NCI-H2196 (cell line): ENCODE data around the gene SF3A2.
A peak's percentile ranks its signal among the peaks of the same experiment; 100 is the strongest.

Experiments
- DNase-seq: peaks from one replicate; lab custom pipeline; 2025; ENCODE audit not compliant: unreplicated experiment; lab: John Stamatoyannopoulos, UW

The SF3A2 gene

DNA sequence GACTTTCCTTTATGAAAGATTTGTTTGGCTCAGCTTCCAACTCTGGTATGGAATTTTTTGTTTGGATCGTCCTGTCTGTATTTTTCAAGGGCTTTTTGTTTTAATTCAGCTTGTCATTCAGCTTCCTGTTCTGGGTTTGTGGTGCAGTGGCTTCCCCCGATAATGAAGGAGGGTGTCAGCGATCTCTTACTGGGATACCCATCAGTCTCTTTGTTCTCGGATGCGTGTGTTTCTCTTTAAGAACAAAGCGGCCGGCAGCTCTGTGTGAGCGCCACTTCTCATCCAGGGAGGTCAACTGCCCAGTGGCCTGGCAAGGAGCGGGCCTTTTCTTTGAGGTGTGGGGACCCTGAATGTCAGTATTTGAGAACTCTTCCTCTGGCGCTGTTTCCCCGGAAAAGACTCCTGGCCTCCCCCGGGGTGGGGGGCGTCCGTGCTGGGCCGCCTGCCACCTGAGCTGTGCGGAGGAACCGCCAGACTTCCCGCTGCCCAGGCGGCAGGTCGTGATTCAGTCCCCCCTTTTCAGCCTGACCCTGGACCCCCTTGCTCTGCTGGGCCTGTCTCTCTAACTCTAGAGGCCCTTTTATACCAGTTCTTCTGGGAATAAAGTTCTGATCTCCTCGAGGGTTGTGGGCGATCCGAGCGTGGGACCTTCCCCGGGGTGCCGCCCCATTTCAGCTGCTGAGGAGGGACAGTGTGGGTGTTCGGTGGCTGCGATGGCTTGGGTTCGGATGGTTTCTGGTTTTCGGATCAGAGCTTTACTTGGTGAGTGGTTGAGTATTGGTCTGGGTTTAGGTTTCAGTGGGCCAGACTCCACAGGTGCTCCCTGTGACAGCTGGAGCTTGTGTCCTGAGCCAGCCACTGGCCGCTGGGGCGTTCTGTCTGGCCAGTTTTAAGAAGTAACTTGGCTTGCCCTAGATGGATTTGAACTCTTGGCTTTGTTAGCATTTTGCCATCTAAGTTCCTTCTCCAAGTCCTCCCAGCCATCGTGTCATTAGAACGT is 3.4 kb downstream of the SF3A2 start:
- DNase-seq = no peak

DNA sequence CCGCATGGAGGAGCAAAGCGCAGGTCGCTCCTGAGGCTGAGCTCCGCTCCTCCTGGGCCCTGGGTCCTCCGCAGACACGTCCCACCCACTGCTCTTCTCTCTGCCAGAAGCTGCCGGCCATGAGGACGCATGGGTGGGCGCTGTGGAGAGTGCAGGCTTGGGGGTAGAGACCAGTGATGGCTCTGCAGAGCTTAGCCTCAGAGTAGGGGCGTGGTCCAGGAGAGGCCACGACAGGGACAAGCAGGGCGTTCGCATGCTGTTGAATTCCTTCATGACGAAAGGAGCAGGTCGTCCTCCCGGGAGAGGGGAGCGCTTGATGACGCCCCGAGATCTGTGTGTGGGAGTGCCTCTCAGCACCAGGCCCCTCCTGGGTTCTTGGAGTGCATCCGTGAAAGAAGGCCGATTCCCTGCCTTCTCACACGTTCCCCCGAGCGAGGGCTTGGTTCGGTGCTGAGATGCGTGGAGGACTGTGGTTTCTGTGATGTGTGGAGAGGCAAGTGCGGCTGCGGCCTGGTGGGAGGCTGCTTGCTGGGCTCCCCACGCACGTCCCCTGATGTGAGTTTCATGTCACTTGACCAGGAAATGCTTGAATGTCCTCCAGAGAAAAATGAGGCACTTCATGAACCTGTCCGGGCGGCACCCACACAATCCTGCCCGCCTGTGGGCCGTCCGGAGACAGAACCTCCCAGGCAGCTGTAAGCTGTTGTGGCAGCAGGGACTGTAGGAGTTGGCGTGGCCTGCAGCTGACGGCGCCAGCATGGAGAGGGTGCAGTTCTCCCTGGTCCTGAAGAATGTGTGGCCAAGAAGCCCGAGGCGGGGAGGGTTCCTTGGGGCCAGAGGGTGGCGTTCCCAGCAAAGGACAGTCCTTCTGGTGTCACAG is 4.5 kb downstream of the SF3A2 start:
- no peak for DNase-seq

DNA sequence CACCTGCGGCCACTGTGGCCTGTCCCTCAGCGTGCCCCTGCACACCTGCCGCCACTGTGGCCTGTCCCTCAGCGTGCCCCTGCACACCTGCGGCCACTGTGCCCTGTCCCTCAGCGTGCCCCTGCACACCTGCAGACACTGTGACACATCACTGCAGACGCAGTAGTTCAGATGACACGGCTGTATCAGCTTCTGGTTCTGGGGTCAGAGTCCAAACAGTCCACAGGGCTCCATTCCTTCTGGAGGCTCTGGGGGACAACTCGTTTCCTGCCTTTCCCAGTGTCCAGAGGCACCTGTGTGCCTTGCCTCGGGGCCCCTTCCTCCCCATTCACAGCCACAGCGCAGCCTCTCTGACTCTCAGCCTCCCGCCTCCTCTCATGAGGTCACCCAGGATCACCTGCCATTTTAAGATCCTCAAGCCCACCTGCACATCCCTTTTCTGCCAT is 5.5 kb downstream of the SF3A2 start:
- DNase-seq = no peak

DNA sequence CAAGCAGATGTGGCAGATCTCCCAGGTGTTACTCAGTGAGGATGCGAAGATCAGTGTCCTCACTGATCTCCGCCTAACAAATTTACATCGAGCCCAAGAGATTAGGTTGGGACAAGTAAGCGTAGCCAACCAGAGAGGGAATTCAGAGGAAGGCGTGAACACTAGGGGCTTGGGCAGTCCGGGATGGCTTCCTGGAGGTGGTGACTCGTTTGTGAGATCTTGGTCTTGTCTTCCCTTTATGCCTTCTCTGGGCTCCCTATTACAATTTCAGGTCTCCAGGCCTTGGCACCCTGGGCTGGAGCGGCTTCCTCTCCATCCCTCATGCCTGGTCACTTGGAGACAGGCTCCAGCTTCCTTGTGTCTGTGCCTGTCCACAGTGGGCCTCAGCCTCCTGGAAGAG is 6.2 kb downstream of the SF3A2 start:
- no peak for DNase-seq

DNA sequence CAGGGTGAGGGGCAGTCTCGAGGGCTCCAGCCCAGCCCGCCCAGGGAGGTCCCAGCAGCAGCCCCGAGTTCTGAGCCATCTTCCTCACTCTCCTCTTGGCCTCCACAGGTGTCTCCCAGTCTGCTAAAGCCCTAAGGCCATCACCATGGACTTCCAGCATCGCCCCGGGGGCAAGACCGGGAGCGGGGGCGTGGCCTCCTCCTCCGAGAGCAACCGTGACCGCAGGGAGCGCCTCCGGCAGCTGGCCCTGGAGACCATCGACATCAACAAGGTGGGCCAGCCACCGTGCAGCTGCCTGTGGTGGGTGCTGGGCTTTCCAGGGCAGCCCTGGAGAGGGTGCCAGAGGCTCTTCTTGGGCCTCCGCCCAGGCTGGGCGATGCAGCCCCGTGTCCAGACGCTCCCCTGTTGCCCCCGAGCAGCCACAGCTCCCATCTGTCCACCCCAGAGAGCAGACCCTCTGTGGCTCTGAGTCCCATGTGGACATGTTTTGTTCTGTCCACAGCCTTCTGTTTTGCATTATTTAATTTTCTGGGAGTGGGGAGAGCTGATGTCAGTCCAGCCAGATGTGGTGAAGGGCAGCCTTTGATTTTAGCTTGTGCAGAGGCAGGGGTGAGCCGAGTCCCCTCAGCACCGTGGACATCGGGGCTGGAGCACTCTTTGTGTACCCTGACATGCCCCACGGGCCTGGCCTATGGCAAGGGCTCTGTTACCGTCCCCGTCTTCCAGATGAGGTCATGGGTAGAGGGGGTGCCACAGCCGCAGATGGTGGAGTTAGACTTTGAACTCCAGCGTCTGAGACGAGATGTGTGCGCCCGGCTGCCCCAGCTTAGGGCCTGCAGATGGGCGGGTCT is 6.9 kb downstream of the SF3A2 start:
- no peak for DNase-seq

DNA sequence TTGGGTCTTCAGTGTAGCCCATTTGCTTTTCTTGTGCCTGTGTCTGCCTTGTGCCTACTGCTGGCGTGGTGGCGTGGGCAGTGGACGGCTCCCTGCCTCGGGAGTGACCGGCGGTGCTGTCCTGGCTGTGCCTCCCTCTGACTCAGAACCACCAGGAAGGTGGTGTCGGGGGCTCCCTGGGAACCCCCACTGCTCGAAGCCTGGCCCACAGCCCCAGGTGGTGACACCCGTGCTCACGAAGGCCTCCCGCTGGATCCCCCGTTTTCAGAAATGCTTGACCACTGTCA is 7.4 kb downstream of the SF3A2 start:
- DNase-seq = no peak

DNA sequence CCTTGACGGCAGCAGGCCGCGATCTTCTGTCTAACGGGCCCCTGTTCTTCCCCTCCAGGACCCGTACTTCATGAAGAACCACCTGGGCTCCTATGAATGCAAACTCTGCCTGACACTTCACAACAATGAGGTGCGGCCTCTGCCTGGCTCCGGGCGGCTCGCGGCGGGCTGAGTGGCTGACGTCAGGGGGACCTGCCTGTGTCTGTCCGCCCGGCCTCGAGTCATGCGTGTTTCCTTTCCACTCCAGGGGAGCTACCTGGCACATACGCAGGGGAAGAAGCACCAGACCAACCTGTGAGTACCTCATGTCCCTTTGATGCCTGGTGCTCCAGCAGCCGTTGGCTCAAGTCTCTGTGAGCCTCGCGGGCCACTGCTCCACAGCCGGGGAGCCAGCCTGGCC is 7.9 kb downstream of the SF3A2 start:
- DNase-seq = no peak

DNA sequence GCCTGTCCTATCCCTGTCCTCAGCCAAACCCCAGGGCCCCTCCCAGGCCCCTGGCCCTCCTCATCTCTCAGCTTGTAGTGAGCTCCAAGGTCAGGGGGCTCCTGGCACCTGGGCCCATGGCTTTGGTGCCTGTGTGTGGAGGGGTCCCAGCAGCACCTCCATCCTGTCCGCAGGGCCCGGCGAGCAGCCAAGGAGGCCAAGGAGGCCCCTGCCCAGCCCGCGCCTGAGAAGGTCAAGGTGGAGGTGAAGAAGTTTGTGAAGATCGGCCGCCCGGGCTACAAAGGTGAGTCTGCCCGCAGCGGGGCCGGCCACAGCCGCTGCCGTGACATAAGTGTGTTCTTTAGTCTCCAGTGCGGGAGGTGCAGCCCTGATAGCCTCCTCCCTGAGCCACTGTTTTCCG is 8.6 kb downstream of the SF3A2 start:
- DNase-seq = no peak

DNA sequence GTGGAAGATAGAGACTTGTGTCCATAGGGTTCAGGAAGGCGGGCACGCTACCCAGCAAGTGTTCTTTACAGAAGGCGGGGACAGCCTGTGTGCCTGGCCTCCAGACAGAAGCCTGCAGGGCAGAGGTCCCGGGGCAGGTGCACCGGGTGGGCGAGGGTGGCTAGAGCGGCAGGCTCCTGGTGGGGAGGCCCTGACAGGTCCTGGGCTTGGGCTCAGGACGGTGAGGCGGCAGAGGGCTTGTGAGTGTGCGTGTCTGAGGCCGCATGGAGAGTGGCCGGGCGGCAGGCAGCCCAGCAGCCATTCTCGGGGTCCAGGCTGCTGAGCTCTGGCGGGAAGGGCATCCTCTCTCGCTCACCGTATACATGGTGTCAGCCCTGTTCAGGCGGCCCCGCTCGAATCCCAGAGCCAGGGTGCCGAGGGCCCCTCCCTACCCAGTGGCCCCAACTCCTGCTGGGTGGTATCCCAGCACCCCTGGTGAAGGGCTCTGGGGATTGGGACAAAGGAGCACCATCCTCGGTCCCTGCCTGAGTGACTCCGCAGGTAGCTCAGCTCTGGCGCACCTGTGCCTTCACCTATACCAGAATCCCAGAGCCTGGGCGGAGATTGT is 9.5 kb downstream of the SF3A2 start:
- DNase-seq = no peak

DNA sequence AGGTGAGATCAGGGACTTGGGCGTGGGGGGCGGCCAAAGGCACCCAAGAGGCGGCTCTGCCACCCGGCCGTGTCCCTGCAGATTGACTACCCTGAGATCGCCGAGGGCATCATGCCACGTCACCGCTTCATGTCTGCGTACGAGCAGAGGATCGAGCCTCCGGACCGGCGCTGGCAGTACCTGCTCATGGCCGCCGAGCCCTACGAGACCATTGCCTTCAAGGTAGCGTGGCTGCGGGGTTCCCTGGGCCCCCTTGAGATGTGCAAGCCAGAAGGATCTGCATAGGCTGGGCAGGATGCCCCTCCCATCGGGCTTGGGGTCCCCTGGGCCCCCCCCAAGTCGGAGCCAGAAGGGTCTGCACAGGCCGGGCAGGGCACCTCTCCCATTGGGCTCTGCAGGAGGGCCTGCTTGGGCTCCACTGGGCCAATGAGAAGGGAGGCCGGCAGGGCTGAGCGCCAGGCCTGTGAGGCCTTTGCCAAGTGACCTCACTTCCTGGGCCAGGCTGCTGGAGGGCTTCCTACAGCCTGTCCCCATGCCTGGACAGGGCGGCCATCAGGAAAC is 10.3 kb downstream of the SF3A2 start:
- peak; percentile 75 for DNase-seq

DNA sequence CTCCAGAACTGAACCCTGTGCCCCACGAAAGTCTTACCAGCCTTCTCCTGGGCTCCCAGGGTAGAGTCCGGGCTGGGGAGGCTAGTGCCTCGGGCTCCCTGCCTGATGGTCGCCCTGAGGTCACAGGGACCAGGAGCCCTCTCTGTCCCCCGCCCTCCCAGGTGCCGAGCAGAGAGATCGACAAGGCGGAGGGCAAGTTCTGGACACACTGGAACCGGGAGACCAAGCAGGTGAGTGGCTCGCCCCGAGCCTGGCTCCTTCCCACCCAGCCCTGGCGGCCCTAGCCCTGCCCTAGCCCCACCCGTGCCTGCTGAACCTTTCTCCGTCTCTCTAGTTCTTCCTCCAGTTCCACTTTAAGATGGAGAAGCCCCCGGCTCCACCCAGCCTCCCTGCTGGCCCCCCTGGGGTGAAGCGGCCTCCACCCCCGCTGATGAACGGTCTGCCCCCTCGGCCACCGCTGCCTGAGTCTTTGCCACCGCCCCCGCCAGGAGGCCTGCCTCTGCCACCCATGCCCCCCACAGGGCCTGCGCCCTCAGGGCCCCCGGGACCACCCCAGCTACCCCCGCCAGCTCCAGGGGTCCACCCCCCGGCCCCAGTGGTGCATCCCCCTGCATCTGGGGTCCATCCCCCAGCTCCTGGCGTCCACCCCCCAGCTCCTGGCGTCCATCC is 10.9 kb downstream of the SF3A2 start:
- no peak for DNase-seq

DNA sequence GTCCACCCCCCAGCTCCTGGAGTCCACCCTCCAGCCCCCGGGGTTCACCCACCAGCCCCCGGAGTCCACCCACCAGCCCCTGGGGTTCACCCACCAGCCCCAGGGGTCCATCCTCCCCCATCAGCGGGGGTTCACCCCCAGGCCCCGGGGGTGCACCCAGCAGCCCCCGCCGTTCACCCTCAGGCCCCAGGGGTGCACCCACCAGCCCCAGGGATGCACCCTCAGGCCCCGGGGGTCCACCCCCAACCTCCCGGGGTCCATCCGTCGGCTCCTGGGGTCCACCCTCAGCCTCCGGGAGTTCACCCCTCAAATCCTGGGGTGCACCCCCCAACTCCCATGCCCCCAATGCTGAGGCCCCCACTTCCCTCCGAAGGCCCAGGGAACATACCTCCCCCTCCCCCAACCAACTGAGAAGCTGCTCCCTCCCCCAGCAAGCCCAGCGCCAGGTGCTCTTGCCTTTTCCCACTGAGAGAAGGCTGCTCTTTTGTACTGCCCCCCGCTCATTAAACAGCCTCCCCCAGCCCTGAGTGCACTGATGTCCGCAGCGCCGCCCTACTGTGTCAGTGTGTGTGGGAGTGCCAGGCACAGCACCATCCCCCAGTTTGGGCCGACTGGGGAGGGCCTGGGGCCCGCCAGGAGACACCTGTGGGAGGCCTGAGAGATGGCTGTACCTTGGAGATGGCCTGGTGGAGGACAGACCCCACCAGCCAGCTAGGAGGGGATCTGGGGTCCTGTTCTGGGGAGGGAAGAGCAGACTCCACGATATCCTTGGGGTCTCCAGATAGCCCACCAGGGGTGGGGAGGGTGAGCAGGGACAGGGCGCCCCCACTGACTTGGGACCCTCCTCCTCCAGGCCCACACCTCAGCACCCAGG is 11.7 kb downstream of the SF3A2 start:
- DNase-seq = no peak

DNA sequence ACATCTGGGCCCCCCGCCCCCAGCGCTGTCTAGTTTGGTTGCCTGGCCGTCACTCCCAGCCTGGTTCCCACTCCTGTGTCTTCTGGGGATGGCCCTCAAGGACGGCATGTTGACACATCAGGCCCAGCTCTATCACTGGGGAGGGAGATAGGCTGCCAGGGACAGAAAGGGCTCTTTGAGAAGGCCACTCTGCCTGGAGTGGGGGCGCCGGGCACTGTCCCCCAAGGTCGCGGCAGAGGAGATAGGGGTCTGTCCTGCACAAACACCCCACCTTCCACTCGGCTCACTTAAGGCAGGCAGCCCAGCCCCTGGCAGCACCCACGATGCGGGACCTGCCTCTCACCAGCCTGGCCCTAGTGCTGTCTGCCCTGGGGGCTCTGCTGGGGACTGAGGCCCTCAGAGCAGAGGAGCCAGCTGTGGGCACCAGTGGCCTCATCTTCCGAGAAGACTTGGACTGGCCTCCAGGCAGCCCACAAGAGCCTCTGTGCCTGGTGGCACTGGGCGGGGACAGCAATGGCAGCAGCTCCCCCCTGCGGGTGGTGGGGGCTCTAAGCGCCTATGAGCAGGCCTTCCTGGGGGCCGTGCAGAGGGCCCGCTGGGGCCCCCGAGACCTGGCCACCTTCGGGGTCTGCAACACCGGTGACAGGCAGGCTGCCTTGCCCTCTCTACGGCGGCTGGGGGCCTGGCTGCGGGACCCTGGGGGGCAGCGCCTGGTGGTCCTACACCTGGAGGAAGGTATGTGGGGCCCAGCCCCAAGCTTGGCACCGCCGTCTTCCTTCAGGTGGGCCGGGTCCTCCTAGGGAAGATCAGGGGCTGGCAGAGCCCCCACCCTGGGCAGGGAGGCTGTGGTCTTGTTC is 12.6 kb downstream of the SF3A2 start, which contains the start of gene AMH:
Gene AMH, plus strand, starts transcription at position 314 of the 857 bp plus-strand sequence. Its CDS starts 10 bp downstream, at position 324.
- no peak for DNase-seq

DNA sequence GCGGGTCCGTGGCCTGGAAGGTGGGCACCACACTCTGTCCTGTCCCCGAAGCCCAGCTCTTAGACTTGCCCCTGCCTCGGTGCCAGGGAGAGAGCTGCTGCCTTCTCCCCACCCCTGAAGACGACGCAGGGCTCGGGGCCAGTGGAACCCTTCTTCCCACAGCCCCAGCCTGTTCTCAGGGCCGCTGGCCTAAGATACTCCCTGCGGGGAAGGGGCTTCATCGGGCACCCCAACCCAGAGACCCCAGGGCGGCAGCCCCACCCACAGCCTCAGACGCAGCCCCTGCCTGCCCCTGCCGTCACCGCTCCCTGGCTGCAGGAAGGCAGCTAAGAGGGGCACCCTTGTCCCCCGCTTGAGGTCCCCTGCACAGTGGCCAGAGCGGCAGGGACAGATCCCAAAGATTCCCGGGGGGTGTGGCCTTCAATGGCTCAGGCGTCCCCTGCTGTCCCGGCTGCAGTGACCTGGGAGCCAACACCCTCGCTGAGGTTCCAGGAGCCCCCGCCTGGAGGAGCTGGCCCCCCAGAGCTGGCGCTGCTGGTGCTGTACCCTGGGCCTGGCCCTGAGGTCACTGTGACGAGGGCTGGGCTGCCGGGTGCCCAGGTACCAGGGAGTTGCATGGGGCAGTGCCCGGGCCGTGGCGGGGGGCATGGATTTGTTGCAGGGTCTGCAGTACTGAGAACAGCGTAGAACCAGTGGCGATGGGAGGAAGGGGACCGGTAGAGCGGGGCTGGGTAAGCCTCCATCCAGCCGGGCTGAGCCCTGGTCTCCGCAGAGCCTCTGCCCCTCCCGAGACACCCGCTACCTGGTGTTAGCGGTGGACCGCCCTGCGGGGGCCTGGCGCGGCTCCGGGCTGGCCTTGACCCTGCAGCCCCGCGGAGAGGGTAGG is 13.5 kb downstream of the SF3A2 start:
- no peak for DNase-seq

DNA sequence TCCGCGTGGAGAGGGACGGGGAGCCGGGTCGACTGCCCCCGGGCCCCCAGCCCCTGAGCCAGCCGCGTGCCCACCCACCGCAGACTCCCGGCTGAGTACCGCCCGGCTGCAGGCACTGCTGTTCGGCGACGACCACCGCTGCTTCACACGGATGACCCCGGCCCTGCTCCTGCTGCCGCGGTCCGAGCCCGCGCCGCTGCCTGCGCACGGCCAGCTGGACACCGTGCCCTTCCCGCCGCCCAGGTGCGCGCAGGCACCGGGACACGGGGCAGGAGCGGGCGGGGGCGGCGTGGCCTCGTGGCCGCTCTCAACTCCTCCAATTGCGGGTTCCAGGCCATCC is 14.1 kb downstream of the SF3A2 start:
- DNase-seq = no peak

DNA sequence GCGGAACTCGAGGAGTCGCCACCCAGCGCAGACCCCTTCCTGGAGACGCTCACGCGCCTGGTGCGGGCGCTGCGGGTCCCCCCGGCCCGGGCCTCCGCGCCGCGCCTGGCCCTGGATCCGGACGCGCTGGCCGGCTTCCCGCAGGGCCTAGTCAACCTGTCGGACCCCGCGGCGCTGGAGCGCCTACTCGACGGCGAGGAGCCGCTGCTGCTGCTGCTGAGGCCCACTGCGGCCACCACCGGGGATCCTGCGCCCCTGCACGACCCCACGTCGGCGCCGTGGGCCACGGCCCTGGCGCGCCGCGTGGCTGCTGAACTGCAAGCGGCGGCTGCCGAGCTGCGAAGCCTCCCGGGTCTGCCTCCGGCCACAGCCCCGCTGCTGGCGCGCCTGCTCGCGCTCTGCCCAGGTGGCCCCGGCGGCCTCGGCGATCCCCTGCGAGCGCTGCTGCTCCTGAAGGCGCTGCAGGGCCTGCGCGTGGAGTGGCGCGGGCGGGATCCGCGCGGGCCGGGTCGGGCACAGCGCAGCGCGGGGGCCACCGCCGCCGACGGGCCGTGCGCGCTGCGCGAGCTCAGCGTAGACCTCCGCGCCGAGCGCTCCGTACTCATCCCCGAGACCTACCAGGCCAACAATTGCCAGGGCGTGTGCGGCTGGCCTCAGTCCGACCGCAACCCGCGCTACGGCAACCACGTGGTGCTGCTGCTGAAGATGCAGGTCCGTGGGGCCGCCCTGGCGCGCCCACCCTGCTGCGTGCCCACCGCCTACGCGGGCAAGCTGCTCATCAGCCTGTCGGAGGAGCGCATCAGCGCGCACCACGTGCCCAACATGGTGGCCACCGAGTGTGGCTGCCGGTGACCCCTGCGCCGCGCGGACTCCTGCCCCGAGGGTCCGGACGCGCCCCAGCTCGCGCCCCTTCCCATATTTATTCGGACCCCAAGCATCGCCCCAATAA is 14.8 kb downstream of the SF3A2 start:
- no peak for DNase-seq
